OCI-M2 (cell line): ENCODE data around the gene PABPN1L.

Source experiments
- DNase-seq: peaks from one replicate; lab custom pipeline; 2025; ENCODE audit not compliant: unreplicated experiment; lab: John Stamatoyannopoulos, UW

Gene PABPN1L

DNA sequence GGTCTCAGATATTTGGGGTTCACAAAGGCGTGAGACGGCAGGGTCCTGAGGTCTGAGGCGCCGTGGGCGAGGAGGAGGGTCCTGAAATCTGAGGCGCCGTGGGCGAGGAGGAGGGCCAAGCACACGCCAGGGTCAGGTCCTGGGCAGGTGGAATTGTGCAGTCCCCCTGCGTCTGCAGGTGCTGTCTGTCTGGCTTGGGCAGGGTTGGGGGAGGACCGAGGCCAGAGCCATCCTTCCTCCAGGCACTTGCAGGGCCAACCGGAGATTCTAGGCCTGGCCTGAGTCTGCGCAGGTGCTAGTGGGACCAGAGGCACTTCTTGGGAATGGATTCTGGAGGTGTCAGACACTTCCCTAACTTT is 52.3 kb downstream of the PABPN1L start:
- DNase-seq, result no peak
